ENCODE data around the gene MRPL22. TPM values are rescaled to one million over a fixed set of nuclear protein-coding genes. Genes with fewer than 3 reads are reported as not detected.
A peak's percentile ranks its signal among the peaks of the same experiment; 100 is the strongest.
"Not testable (repeated sequence)": the region's sequence is repeated elsewhere in the genome, so short reads cannot be mapped to it uniquely, and the experiment has no call there.

Gene MRPL22
- total and polyA plus RNA-seq, 10 donors, result 11.8 to 55.0 (median 32.0) TPM

- intact Hi-C loops (cut with DNase I; ENCODE audit: low total_unique reads), result loop anchor here (10.0 kb wide), 1 partner anchor 73 kb away; no protein-coding TSS in a partner anchor
- TF ChIP-seq CTCF (IDR thresholded peaks at IDR 0.05 in 8 of 11, conservative IDR thresholded peaks at IDR 0.05 in 3 of 11) (peak in 1 of 11 experiments; percentile 26), POLR2AphosphoS5 (IDR thresholded peaks at IDR 0.05) (peak; percentile 88 to 93 (median 92)), POLR2A (IDR thresholded peaks at IDR 0.05) (peak in 1 of 3 donors; percentile 33)
- Histone ChIP-seq H3K4me3 (peak within 1 kb of the TSS; percentile 61 to 97 (median 84)), H3K27me3 (replicated peaks in 1 of 7) (no peaks in the 10 kb centered on the region), H3K4me1 (peaks cover 28 to 71% (median 46%) of the 10 kb centered on the region in 6 donors), H3K36me3 (peaks cover 0 to 31% (median 6%) of the 10 kb centered on the region in 6 donors), H3K27ac (peak within 1 kb of the TSS; percentile 51 to 83 (median 72)), H3K9me3 (no peaks in the 10 kb centered on the region)
- DNase-seq, result peak; percentile 97
- 0 to 1% (median 0%) methylated on average over 31 to 61 of the region's 61 CpGs for WGBS, 5 donors
Measured at GRCh38 chr5:154937718-154938466, 3.0 kb upstream of the MRPL22 start, which contains the start of gene GEMIN5. Gene GEMIN5, minus strand, starts transcription at chr5:154938211. Its CDS starts 78 bp downstream, at chr5:154938133.

DNA sequence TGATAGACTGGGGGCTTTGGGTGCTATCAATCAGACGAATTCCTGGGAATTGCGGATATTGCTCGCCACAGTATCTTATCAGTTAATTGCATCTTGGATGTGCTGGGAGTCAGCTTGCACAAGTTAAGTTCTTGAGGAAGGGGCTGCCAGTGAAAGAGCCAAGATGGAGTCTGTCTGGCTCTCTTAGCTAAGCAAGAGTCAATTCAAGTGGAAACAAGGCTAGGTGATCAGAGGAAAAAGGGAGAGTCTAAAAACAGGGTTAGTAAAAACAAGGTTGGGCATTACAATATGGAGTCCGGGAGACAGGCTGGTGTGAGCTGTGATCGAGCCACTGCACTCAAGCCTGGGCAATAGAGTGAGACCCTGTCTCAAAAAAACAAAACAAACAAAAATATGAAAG lies 1.5 kb upstream of the MRPL22 start:
- H3K4me3 ChIP-seq; H3K27me3 ChIP-seq (replicated peaks in 1 of 7); H3K9me3 ChIP-seq; DNase-seq; H3K27ac ChIP-seq: not testable (repeated sequence)
- peaks cover 0 to 30% (median 7%) of the 10 kb centered on the region in 6 donors for H3K36me3 ChIP-seq
- intact Hi-C loops (cut with DNase I; ENCODE audit: low total_unique reads), result loop anchor here (10.0 kb wide), 1 partner anchor 75 kb away; no protein-coding TSS in a partner anchor
- WGBS, 5 donors, result 93 to 98% (median 95%) methylated on average over 5 of the region's 5 CpGs
- peaks cover 28 to 86% (median 56%) of the 10 kb centered on the region in 6 donors for H3K4me1 ChIP-seq

GRCh38 chr5:154940375-154940771 lies 500 bp upstream of the MRPL22 start:
- WGBS, 5 donors, result 79 to 90% (median 84%) methylated on average over 9 of the region's 9 CpGs
- H3K4me3 ChIP-seq, result peak overlapping the region in 6 of 8 donors; percentile 69 to 88 (median 75)
- H3K36me3 ChIP-seq, result peaks cover 0 to 28% (median 6%) of the 10 kb centered on the region in 6 donors
- no peak for TF ChIP-seq POLR2AphosphoS5 (IDR thresholded peaks at IDR 0.05)
- no peak for TF ChIP-seq CTCF (IDR thresholded peaks at IDR 0.05 in 8 of 11, conservative IDR thresholded peaks at IDR 0.05 in 3 of 11)
- H3K27ac ChIP-seq, result peak overlapping the region; percentile 77 to 88 (median 83)
- H3K4me1 ChIP-seq, result peaks cover 28 to 91% (median 62%) of the 10 kb centered on the region in 6 donors
- H3K9me3 ChIP-seq, result no peaks in the 10 kb centered on the region
- intact Hi-C loops (cut with DNase I; ENCODE audit: low total_unique reads), result no loop called here
- H3K27me3 ChIP-seq (replicated peaks in 1 of 7), result no peaks in the 10 kb centered on the region
- DNase-seq, result peak; percentile 73

DNA sequence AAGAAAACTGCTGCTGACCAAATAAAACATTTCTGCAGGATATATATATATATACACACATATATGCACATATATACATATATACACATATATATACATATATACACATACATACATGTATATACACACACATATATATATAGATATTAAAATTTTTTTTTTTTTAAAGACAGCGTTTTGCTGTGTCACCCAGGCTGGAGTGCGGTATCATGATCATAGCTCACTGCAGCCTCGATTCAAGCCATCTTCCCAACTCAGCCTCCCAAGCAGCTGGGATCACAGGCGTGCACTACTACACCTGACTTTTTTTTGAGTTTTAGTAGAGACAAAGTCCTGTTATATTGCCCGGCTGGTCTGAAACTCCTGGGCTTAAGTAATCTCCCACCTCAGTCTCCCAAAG lies 2.7 kb downstream of the MRPL22 start:
- intact Hi-C loops (cut with DNase I; ENCODE audit: low total_unique reads), result no loop called here
- 86 to 92% (median 91%) methylated on average over 5 of the region's 5 CpGs for WGBS, 5 donors

More for the DNA sequence above, 2.7 kb downstream of the MRPL22 start:
- H3K27me3 ChIP-seq (replicated peaks in 1 of 7), result no peaks in the 10 kb centered on the region
- H3K4me1 ChIP-seq, result peaks cover 17 to 91% (median 56%) of the 10 kb centered on the region in 6 donors
- H3K9me3 ChIP-seq, result no peaks in the 10 kb centered on the region
- DNase-seq, result no peak
- no peak overlapping the region for H3K27ac ChIP-seq
- H3K36me3 ChIP-seq, result peaks cover 0 to 37% (median 3%) of the 10 kb centered on the region in 6 donors
- TF ChIP-seq POLR2A (IDR thresholded peaks at IDR 0.05), result no peak
- TF ChIP-seq CTCF (IDR thresholded peaks at IDR 0.05 in 8 of 11, conservative IDR thresholded peaks at IDR 0.05 in 3 of 11), result no peak
- TF ChIP-seq POLR2AphosphoS5 (IDR thresholded peaks at IDR 0.05), result no peak
- no peak overlapping the region for H3K4me3 ChIP-seq
